ENCODE data around the gene PDE6D. TPM values are rescaled to one million over a fixed set of nuclear protein-coding genes. Genes with fewer than 3 reads are reported as not detected.

Gene PDE6D
- total RNA-seq = 10 to 100 TPM; 13.5 to 24.0 (median 16.1) TPM

DNA sequence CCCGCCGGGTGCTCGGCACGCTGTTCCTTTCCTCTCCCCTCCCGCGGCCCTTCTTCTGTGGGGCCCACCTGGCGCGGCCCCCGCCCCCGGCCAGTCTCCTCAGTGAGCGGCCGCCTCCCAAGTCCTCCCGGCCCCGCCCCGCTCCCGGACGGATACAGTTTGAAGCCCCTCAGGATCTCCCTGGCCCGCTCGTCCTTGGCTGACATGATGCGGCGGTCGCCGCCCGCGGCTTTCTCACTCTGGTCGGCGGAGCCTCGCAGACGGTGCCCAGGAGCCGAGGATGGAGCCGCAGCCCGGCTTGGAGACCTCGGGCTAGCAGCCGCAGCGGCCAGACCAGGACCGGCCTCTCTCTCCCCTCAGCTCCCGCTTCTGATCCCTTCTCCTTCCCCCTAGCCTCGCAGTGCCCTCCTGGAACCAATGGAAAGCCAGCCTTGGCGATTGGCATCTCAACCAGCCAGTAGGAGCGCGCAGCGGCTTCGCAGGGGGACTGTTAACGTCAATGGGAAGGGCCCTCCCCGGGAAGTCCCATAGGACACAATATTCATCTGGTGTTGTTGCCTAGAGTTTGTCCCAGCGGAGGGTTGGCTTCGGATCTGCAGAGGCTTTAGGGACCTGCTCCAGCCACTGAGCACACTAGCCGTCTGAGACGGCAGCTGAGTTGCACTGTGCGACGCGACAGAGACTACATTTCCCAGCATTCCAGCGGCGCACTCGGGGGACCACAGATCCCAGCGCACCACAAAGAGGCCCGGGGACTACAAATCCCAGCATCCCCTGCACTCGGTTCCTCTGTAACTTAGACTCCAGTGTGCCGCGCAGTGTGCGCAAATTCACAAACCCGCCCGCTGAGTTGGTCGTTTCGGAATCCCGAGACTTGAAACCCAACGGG lies at the start of gene PDE6D:
PDE6D (minus strand) TSS at position 374 of the 889 bp plus-strand sequence; CDS start at position 206, 168 bp downstream.
- Histone ChIP-seq H3K36me3 (no peaks in the 10 kb centered on the region), H3K27ac (peak within 1 kb of the TSS; percentile 85 to 91 (median 89)), H3K9me3 (no peaks in the 10 kb centered on the region), H3K4me3 (peak within 1 kb of the TSS; percentile 69 to 83 (median 73)), H3K27me3 (no peaks in the 10 kb centered on the region), H3K4me1 (peaks cover 21 to 57% (median 34%) of the 10 kb centered on the region in 3 donors)
- peak; percentile 94 for DNase-seq
- WGBS, 2 donors = 0% methylated on average over 6 to 11 of the region's 67 CpGs
- TF ChIP-seq POLR2A (IDR thresholded peaks at IDR 0.05) = peak in 3 of 4 donors; percentile 84 to 95 (median 93)
- TF ChIP-seq, protein P1, sequence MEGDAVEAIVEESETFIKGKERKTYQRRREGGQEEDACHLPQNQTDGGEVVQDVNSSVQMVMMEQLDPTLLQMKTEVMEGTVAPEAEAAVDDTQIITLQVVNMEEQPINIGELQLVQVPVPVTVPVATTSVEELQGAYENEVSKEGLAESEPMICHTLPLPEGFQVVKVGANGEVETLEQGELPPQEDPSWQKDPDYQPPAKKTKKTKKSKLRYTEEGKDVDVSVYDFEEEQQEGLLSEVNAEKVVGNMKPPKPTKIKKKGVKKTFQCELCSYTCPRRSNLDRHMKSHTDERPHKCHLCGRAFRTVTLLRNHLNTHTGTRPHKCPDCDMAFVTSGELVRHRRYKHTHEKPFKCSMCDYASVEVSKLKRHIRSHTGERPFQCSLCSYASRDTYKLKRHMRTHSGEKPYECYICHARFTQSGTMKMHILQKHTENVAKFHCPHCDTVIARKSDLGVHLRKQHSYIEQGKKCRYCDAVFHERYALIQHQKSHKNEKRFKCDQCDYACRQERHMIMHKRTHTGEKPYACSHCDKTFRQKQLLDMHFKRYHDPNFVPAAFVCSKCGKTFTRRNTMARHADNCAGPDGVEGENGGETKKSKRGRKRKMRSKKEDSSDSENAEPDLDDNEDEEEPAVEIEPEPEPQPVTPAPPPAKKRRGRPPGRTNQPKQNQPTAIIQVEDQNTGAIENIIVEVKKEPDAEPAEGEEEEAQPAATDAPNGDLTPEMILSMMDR (IDR thresholded peaks at IDR 0.05) = peak in 2 of 6 experiments; percentile 5 to 24
- intact Hi-C loops (cut with DNase I) = loop anchor here (10.0 kb wide), 1 partner anchor 106 kb away; no protein-coding TSS in a partner anchor

GRCh38 chr2:231821908-231822307 lies 40.8 kb upstream of the PDE6D start:
- H3K36me3 ChIP-seq = no peaks in the 10 kb centered on the region
- H3K4me3 ChIP-seq = no peak overlapping the region
- H3K4me1 ChIP-seq = no peaks in the 10 kb centered on the region
- no peak for DNase-seq
- WGBS, 2 donors = 42 to 44% methylated on average over 3 of the region's 3 CpGs
- no peak for TF ChIP-seq POLR2A (IDR thresholded peaks at IDR 0.05)
- TF ChIP-seq, protein P1 (IDR thresholded peaks at IDR 0.05) = no peak
- H3K27ac ChIP-seq = no peak overlapping the region
- intact Hi-C loops (cut with DNase I) = no loop called here
- peaks cover 0 to 6% (median 0%) of the 10 kb centered on the region in 4 donors for H3K27me3 ChIP-seq
- no peaks in the 10 kb centered on the region for H3K9me3 ChIP-seq

GRCh38 chr2:231820786-231821303 lies 39.8 kb upstream of the PDE6D start:
- no peak for DNase-seq
- H3K4me1 ChIP-seq = no peaks in the 10 kb centered on the region

DNA sequence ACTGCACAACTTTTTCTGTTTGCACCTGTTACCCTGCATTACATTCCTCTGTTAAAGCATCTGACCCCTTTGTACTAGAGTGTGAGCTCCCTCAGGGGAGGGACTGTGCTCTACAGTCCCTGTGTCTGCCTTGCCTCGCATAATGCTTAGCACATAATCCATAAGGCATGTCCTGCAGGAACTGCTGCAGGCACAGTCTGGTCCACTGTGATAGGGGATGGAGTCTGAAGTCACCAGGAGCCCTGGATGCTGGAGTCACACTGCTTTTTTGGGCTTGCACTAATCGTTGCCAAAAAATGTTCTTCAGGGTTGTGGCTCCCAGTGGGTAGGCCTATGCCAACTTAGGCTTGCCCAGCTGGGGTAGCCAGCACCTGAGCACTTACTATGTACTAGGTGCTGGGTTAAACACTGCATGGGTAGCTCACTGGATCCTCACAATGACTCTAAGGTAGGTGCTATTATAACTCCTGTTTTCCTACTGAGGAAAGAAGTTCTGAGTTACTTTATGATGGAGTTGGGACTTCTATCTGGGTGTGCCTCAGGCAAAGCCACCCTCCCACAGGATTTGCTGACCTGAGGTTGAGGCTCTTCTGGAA lies 38.5 kb upstream of the PDE6D start:
- H3K27ac ChIP-seq = no peak overlapping the region
- no peaks in the 10 kb centered on the region for H3K4me1 ChIP-seq
- WGBS, 2 donors = 41 to 70% methylated on average over 2 of the region's 2 CpGs
- no peak for TF ChIP-seq POLR2A (IDR thresholded peaks at IDR 0.05)
- no peak for DNase-seq
- no peak overlapping the region for H3K4me3 ChIP-seq
- H3K27me3 ChIP-seq = peaks cover 0 to 6% (median 0%) of the 10 kb centered on the region in 4 donors
- peaks cover 0 to 6% (median 0%) of the 10 kb centered on the region in 3 donors for H3K36me3 ChIP-seq
- no peaks in the 10 kb centered on the region for H3K9me3 ChIP-seq
- intact Hi-C loops (cut with DNase I) = no loop called here

More at GRCh38 chr2:231820786-231821303, 39.8 kb upstream of the PDE6D start:
- H3K27ac ChIP-seq = no peak overlapping the region
- TF ChIP-seq, protein P1 (IDR thresholded peaks at IDR 0.05) = no peak
- no peak for TF ChIP-seq POLR2A (IDR thresholded peaks at IDR 0.05)
- no peaks in the 10 kb centered on the region for H3K36me3 ChIP-seq
- no peaks in the 10 kb centered on the region for H3K9me3 ChIP-seq
- intact Hi-C loops (cut with DNase I) = no loop called here
- WGBS, 2 donors = 72 to 78% methylated on average over 12 of the region's 12 CpGs
- H3K4me3 ChIP-seq = no peak overlapping the region
- peaks cover 0 to 6% (median 0%) of the 10 kb centered on the region in 4 donors for H3K27me3 ChIP-seq

- H3K9me3 ChIP-seq = no peaks in the 10 kb centered on the region
- H3K27ac ChIP-seq = no peak overlapping the region
- 95 to 98% methylated on average over 8 of the region's 8 CpGs for WGBS, 2 donors
- no peaks in the 10 kb centered on the region for H3K4me1 ChIP-seq
- H3K27me3 ChIP-seq = no peaks in the 10 kb centered on the region
- H3K36me3 ChIP-seq = peaks cover 0 to 32% (median 0%) of the 10 kb centered on the region in 3 donors
- DNase-seq = no peak
- intact Hi-C loops (cut with DNase I) = no loop called here
- TF ChIP-seq, protein P1 (IDR thresholded peaks at IDR 0.05) = no peak
- TF ChIP-seq POLR2A (IDR thresholded peaks at IDR 0.05) = no peak
- no peak overlapping the region for H3K4me3 ChIP-seq
Observed at GRCh38 chr2:231816327-231817026, 35.4 kb upstream of the PDE6D start.
